HG03469 (cell line): Measurements from ENCODE around the gene CD164L2.
"Not testable (repeated sequence)": the region's sequence is repeated elsewhere in the genome, so short reads cannot be mapped to it uniquely, and the experiment has no call there.

ENCODE experiments used
- ATAC-seq: cut with Tn5 transposase; IDR thresholded peaks from one replicate; pipeline ENCODE4 v1.9.1; 2021; ENCODE audit warnings: mild to moderate bottlenecking, moderate library complexity, moderate number of reproducible peaks; ENCODE audit not compliant: unreplicated experiment

Gene CD164L2

GRCh38 chr1:27391511-27392095, 8.5 kb upstream of the CD164L2 start:
- no peak for ATAC-seq

- no peak for ATAC-seq
Observed at GRCh38 chr1:27388337-27389005, 5.3 kb upstream of the CD164L2 start.

- ATAC-seq: not testable (repeated sequence)
Observed at GRCh38 chr1:27384797-27385196, 1.7 kb upstream of the CD164L2 start.

- ATAC-seq: no peak
Observed at GRCh38 chr1:27383661-27384060, 528 bp upstream of the CD164L2 start.

GRCh38 chr1:27381969-27382762, 967 bp downstream of the CD164L2 start:
- ATAC-seq: no peak

GRCh38 chr1:27380766-27381733, 2.1 kb downstream of the CD164L2 start:
- ATAC-seq: no peak

- no peak for ATAC-seq
Observed at GRCh38 chr1:27380224-27380623, 2.9 kb downstream of the CD164L2 start.

GRCh38 chr1:27379564-27380122, 3.5 kb downstream of the CD164L2 start:
- no peak for ATAC-seq

GRCh38 chr1:27377760-27378495, 5.2 kb downstream of the CD164L2 start:
- no peak for ATAC-seq

- ATAC-seq: no peak
Observed at GRCh38 chr1:27374362-27375086, 8.6 kb downstream of the CD164L2 start, which contains the start of gene FCN3. Gene FCN3, minus strand, starts transcription at chr1:27374824. Its CDS starts 6 bp downstream, at chr1:27374818.

GRCh38 chr1:27372808-27373690, 10.1 kb downstream of the CD164L2 start:
- ATAC-seq: no peak

- ATAC-seq: no peak
Observed at GRCh38 chr1:27372022-27372807, 10.9 kb downstream of the CD164L2 start.

GRCh38 chr1:27368869-27369582, 14.1 kb downstream of the CD164L2 start:
- no peak for ATAC-seq

GRCh38 chr1:27367160-27367650, 15.9 kb downstream of the CD164L2 start:
- no peak for ATAC-seq

- ATAC-seq: peak; percentile 26
Observed at GRCh38 chr1:27366411-27367159, 16.5 kb downstream of the CD164L2 start, which contains the start of gene MAP3K6. Gene MAP3K6, minus strand, starts transcription at chr1:27366961. Its CDS starts 364 bp downstream, at chr1:27366597.

- peak; percentile 34 for ATAC-seq
Observed at GRCh38 chr1:27366113-27366410, 17.1 kb downstream of the CD164L2 start.
